ENCODE measurements around the gene CHAC1. TPM values are rescaled to one million over a fixed set of nuclear protein-coding genes. Genes with fewer than 3 reads are reported as not detected.

Gene CHAC1
- total RNA-seq, 1 experiment from 2014 or later, result 48.7 TPM

- no peak overlapping the region for H2BK20ac ChIP-seq (ENCODE audit: low read depth, low read length, poor library complexity, severe bottlenecking)
- H4K91ac ChIP-seq (ENCODE audit: insufficient read length, low read depth, low read length), result no peak overlapping the region
- H3K9ac ChIP-seq (ENCODE audit: extremely low read depth, insufficient read length, low read length), result no peak overlapping the region
- H3K4me2 ChIP-seq (ENCODE audit: insufficient read depth, insufficient read length, low read length), result no peak overlapping the region
- H3K18ac ChIP-seq (ENCODE audit: insufficient read length, low read depth, low read length), result no peak overlapping the region
- 0 out of 2 replicates have a peak, but pooled peaks cover under 1% of the 10 kb centered on the region for H3K4me1 ChIP-seq (ENCODE audit: insufficient read depth, low read length)
- no peak overlapping the region for H2BK12ac ChIP-seq (ENCODE audit: insufficient read length, low read depth, low read length)
- DNase-seq, result no peak
- Mint-ChIP-seq H3K36me3 (ENCODE audit: insufficient read depth in 1 of 3, low read depth in 3 of 3) (no peaks in the 10 kb centered on the region; a peak in 1 of 7 replicates), H3K27me3 (ENCODE audit: low read depth) (peaks cover 71% of the 10 kb centered on the region), H3K9me3 (no peaks in the 10 kb centered on the region), H3K4me1 (peaks cover 26 to 27% of the 10 kb centered on the region in 2 experiments), H3K27ac (no peak overlapping the region), H3K4me3 (no peak overlapping the region)
- no peak overlapping the region for H4K8ac ChIP-seq (replicated peaks; ENCODE audit: insufficient read length, low read depth, low read length)
- H3K4ac ChIP-seq (ENCODE audit: low read depth, low read length), result no peak overlapping the region
- H3K9me3 ChIP-seq (ENCODE audit: control insufficient read depth, low read depth, low read length), result no peaks in the 10 kb centered on the region
- H3K23me2 ChIP-seq (ENCODE audit: insufficient read length, low read depth, low read length, poor library complexity, severe bottlenecking), result peaks cover 5% of the 10 kb centered on the region
- H4K5ac ChIP-seq (ENCODE audit: insufficient read length, low read depth, low read length), result no peak overlapping the region
- H3K14ac ChIP-seq (ENCODE audit: insufficient read depth, low read length), result no peak overlapping the region
- H3K23ac ChIP-seq (ENCODE audit: insufficient read length, low read depth, low read length), result no peak overlapping the region
- no peaks in the 10 kb centered on the region for H3K79me1 ChIP-seq (ENCODE audit: insufficient read depth, low read depth, low read length, poor library complexity, severe bottlenecking)
- no peaks in the 10 kb centered on the region for H3K79me2 ChIP-seq (ENCODE audit: insufficient read depth, low read length)
- WGBS (ENCODE audit: extremely low coverage, insufficient read length, low lambda C conversion rate), result no CpG with 5 or more reads among the region's 9 CpGs
- H3K56ac ChIP-seq (ENCODE audit: insufficient read length, low read depth, low read length), result no peak overlapping the region
- H3K27me3 ChIP-seq (ENCODE audit: insufficient read depth, low read length), result no peaks in the 10 kb centered on the region; the same call in 1 of the 2 replicates
- no peak overlapping the region for H2AFZ ChIP-seq (ENCODE audit: low read length)
- H2AK5ac ChIP-seq (ENCODE audit: insufficient read length, low read length), result no peak overlapping the region
- H2BK120ac ChIP-seq (ENCODE audit: low read depth, low read length, poor library complexity, severe bottlenecking), result no peak overlapping the region
- no peak overlapping the region for H2BK15ac ChIP-seq (ENCODE audit: low read depth, low read length)
- H2BK5ac ChIP-seq (ENCODE audit: insufficient read length, low read length), result no peak overlapping the region
- TF ChIP-seq CTCF (conservative IDR thresholded peaks at IDR 0.05), result no peak
- no peak overlapping the region for H3K27ac ChIP-seq (ENCODE audit: insufficient read length, low read depth, low read length)
- no peak overlapping the region for H3T11ph ChIP-seq (ENCODE audit: low read length)
- H4K20me1 ChIP-seq (ENCODE audit: control insufficient read depth, insufficient read depth, insufficient read length), result no peaks in the 10 kb centered on the region
Measured at GRCh38 chr15:40943764-40944365, 9.4 kb upstream of the CHAC1 start.

Data from H9 (cell line).